DLD1 (cell line): ENCODE data around the gene SNX5.

Source experiments
- in situ Hi-C: cut with HindIII; loops from 2 replicates; pipeline ENCODE4 v1.10.0; 2017; ENCODE audit warnings: low sequenced_read_pairs

SNX5 gene

GRCh38 chr20:17968366-17969277 lies at the start of gene SNX5, which contains the start of gene MGME1:
SNX5 (minus strand) TSS chr20:17968794; CDS start chr20:17968425, 369 bp downstream.
MGME1 (plus strand) TSS chr20:17969018; CDS start chr20:17969860, 842 bp downstream.
- in situ Hi-C loops: no loop called here

- in situ Hi-C loops: no loop called here
Observed at GRCh38 chr20:18018100-18018499, 49.5 kb upstream of the SNX5 start.

GRCh38 chr20:18016772-18017171 lies 48.2 kb upstream of the SNX5 start:
- in situ Hi-C loops: no loop called here

GRCh38 chr20:18014411-18014810 lies 45.8 kb upstream of the SNX5 start:
- in situ Hi-C loops: no loop called here

GRCh38 chr20:18012901-18013300 lies 44.3 kb upstream of the SNX5 start:
- in situ Hi-C loops: no loop called here

GRCh38 chr20:18011951-18012645 lies 43.5 kb upstream of the SNX5 start:
- in situ Hi-C loops: no loop called here

- in situ Hi-C loops: no loop called here
Observed at GRCh38 chr20:18011482-18011881, 42.9 kb upstream of the SNX5 start.

- in situ Hi-C loops: no loop called here
Observed at GRCh38 chr20:18009116-18009515, 40.5 kb upstream of the SNX5 start.

- in situ Hi-C loops: no loop called here
Observed at GRCh38 chr20:18007534-18008292, 39.1 kb upstream of the SNX5 start.

- in situ Hi-C loops: no loop called here
Observed at GRCh38 chr20:18006684-18007083, 38.1 kb upstream of the SNX5 start.

GRCh38 chr20:18005990-18006364 lies 37.4 kb upstream of the SNX5 start:
- in situ Hi-C loops: no loop called here

- in situ Hi-C loops: no loop called here
Observed at GRCh38 chr20:18005170-18005989, 36.8 kb upstream of the SNX5 start.

- in situ Hi-C loops: no loop called here
Observed at GRCh38 chr20:18004384-18005031, 35.9 kb upstream of the SNX5 start.

GRCh38 chr20:18003897-18004296 lies 35.3 kb upstream of the SNX5 start:
- in situ Hi-C loops: no loop called here

GRCh38 chr20:18001131-18001921 lies 32.7 kb upstream of the SNX5 start:
- in situ Hi-C loops: no loop called here

- in situ Hi-C loops: no loop called here
Observed at GRCh38 chr20:17999566-17999965, 31.0 kb upstream of the SNX5 start.

- in situ Hi-C loops: no loop called here
Observed at GRCh38 chr20:17998446-17998845, 29.9 kb upstream of the SNX5 start.

GRCh38 chr20:17995967-17996819 lies 27.6 kb upstream of the SNX5 start:
- in situ Hi-C loops: no loop called here
